ENCODE results near the gene LONP2.
A peak's percentile ranks its signal among the peaks of the same experiment; 100 is the strongest.

LONP2 gene

DNA sequence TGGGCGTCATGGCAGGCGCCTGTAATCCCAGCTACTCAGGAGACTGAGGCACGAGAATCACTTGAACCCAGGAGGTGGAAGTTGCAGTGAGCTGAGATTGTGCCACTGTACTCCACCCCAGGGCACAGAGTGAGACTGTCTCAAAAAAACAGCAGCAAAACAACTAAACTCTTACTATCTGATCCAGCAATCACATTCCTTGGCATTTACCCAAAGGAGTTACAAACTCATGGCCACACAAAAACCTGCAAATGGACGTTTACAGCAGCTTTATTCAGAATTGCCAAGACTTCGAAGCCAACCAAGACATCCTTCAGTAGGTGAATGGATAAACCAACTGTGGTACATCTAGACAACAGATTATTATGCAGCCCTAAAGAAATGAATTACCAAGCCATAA, 137.1 kb downstream of the LONP2 start:
- no peak overlapping the region for H3K9ac ChIP-seq (ENCODE audit: low read depth, low read length, poor library complexity)
- no peaks in the 10 kb centered on the region for H3K27me3 ChIP-seq (ENCODE audit: control insufficient read depth in 3 of 3, insufficient read depth in 3 of 3, low read depth in 1 of 3, low read length in 3 of 3)
- H3K27ac ChIP-seq (replicated peaks; ENCODE audit: low read length), result no peak overlapping the region
- peaks cover 3 to 5% of the 10 kb centered on the region in 2 donors for H3K4me1 ChIP-seq (ENCODE audit: control insufficient read depth in 2 of 2, insufficient read depth in 1 of 2, low read depth in 1 of 2, low read length in 2 of 2)
- H2BK120ac ChIP-seq (ENCODE audit: low read depth, low read length), result no peak overlapping the region
- H2AK5ac ChIP-seq (ENCODE audit: low read depth, low read length), result no peak overlapping the region
- no peak overlapping the region for H2BK15ac ChIP-seq (ENCODE audit: low read length)
- no CpG with 5 or more reads among the region's 5 CpGs for WGBS, 2 donors (ENCODE audit: extremely low coverage in 2 of 2, insufficient read length in 2 of 2, insufficient replicate concordance in 1 of 2)
- no peak overlapping the region for H2AFZ ChIP-seq (ENCODE audit: low read length)
- no peak overlapping the region for H4K91ac ChIP-seq (ENCODE audit: low read depth, low read length, poor library complexity)
- peaks cover 0 to 4% of the 10 kb centered on the region in 2 donors for H3K36me3 ChIP-seq (replicated peaks in 1 of 2; ENCODE audit: control insufficient read depth in 2 of 2, insufficient read depth in 2 of 2, low read length in 2 of 2)
- H3K79me1 ChIP-seq (ENCODE audit: low read depth, low read length), result peaks cover 1% of the 10 kb centered on the region
- peaks cover 0 to 12% of the 10 kb centered on the region in 2 donors for H3K9me3 ChIP-seq (replicated peaks in 1 of 2; ENCODE audit: control insufficient read depth in 2 of 2, insufficient read depth in 1 of 2, low read depth in 1 of 2, low read length in 2 of 2)
- H3K4ac ChIP-seq (ENCODE audit: low read length), result no peak overlapping the region
- H3K18ac ChIP-seq (ENCODE audit: low read length), result no peak overlapping the region
- H2BK5ac ChIP-seq (ENCODE audit: low read length), result no peak overlapping the region
- no peak overlapping the region for H4K8ac ChIP-seq (ENCODE audit: low read depth, low read length)
- H3K14ac ChIP-seq (ENCODE audit: low read length), result no peak overlapping the region
- no peak for DNase-seq (ENCODE audit: low spot score)
- H3K4me3 ChIP-seq (ENCODE audit: low read length in 2 of 2), result no peak overlapping the region
- no peak overlapping the region for H2BK12ac ChIP-seq (ENCODE audit: low read length)
- no peak overlapping the region for H3K23ac ChIP-seq (ENCODE audit: low read depth, low read length, poor library complexity)
- H3K4me2 ChIP-seq (ENCODE audit: insufficient read depth, low read length, poor library complexity, severe bottlenecking), result no peak overlapping the region

DNA sequence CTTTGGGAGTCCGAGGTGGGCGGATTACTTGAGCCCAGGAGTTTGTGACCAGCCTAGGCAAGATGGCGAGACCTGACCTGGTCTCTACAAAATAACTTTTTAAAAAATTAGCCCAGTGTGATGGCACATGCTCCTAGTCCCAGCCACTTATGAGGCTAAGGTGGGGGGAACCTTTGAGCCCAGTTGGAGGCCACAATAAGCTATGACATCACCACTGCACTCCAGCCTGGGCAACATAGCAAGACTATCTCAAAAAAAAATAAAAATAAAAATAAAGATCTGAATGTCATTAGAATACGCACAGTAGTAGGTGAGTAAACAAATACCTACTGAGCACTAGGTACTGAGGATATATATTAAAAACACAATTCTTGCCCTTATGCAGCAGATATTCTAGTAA, 138.0 kb downstream of the LONP2 start:
- Histone ChIP-seq H3K4ac (ENCODE audit: low read length) (no peak overlapping the region), H3K4me1 (ENCODE audit: control insufficient read depth in 2 of 2, insufficient read depth in 1 of 2, low read depth in 1 of 2, low read length in 2 of 2) (peaks cover 3 to 5% of the 10 kb centered on the region in 2 donors), H3K23ac (ENCODE audit: low read depth, low read length, poor library complexity) (no peak overlapping the region), H3K27ac (replicated peaks; ENCODE audit: low read length) (no peak overlapping the region), H3K18ac (ENCODE audit: low read length) (no peak overlapping the region), H3K9ac (ENCODE audit: low read depth, low read length, poor library complexity) (no peak overlapping the region), H2BK12ac (ENCODE audit: low read length) (no peak overlapping the region), H3K27me3 (ENCODE audit: control insufficient read depth in 3 of 3, insufficient read depth in 3 of 3, low read depth in 1 of 3, low read length in 3 of 3) (no peaks in the 10 kb centered on the region), H3K4me3 (ENCODE audit: low read length in 2 of 2) (no peak overlapping the region), H3K36me3 (replicated peaks in 1 of 2; ENCODE audit: control insufficient read depth in 2 of 2, insufficient read depth in 2 of 2, low read length in 2 of 2) (peaks cover 0 to 4% of the 10 kb centered on the region in 2 donors), H2BK5ac (ENCODE audit: low read length) (no peak overlapping the region), H2AK5ac (ENCODE audit: low read depth, low read length) (no peak overlapping the region), H2AFZ (ENCODE audit: low read length) (no peak overlapping the region), H3K9me3 (replicated peaks in 1 of 2; ENCODE audit: control insufficient read depth in 2 of 2, insufficient read depth in 1 of 2, low read depth in 1 of 2, low read length in 2 of 2) (peaks cover 0 to 12% of the 10 kb centered on the region in 2 donors), H4K8ac (ENCODE audit: low read depth, low read length) (no peak overlapping the region), H2BK15ac (ENCODE audit: low read length) (no peak overlapping the region), H4K91ac (ENCODE audit: low read depth, low read length, poor library complexity) (no peak overlapping the region), H3K79me1 (ENCODE audit: low read depth, low read length) (peaks cover 1% of the 10 kb centered on the region), H3K14ac (ENCODE audit: low read length) (no peak overlapping the region), H3K4me2 (ENCODE audit: insufficient read depth, low read length, poor library complexity, severe bottlenecking) (no peak overlapping the region), H2BK120ac (ENCODE audit: low read depth, low read length) (no peak overlapping the region)
- no peak for DNase-seq (ENCODE audit: low spot score)
- WGBS, 2 donors (ENCODE audit: extremely low coverage in 2 of 2, insufficient read length in 2 of 2, insufficient replicate concordance in 1 of 2), result no CpG with 5 or more reads among the region's 4 CpGs

DNA sequence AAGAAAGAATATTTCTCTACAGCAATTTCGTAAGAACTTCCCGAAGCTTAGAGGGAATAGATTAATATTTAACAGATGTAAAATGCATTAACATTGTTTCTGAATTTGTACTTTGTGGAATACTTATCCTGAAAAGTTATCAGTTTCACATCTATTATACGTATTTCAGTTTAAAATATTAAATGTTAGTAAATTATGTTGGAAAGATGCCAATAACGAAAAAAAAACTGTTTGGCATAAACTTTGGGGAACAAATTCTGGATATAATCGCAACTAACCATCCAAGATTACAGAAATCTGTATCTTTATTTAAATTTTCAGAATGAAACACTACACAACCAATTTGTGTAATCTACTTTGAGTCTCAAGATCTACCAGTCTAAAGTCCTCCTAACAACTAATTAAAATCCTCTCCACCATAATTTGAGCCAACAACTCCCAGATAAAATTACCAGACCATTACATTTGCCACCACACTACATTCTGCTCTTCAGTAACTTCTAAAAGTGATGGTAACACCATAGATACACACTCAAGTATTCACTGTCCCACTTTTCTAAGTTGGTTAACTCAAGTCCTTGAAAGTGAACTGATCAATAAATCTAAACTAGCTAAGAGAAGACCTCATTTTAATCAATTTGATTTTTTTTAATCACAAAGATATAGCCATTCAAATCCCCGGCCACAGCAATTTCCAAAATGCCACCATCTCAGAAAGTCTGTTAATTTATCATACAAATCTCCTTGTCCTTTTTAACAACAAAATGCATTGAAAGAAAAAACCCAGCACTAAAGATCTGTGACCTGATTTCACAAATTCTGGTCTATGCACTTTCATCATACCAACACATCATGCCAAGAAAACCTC, 139.1 kb downstream of the LONP2 start:
- H3K23ac ChIP-seq (ENCODE audit: low read depth, low read length, poor library complexity), result no peak overlapping the region
- no peak overlapping the region for H4K91ac ChIP-seq (ENCODE audit: low read depth, low read length, poor library complexity)
- H3K9me3 ChIP-seq (replicated peaks in 1 of 2; ENCODE audit: control insufficient read depth in 2 of 2, insufficient read depth in 1 of 2, low read depth in 1 of 2, low read length in 2 of 2), result peaks cover 0 to 12% of the 10 kb centered on the region in 2 donors
- H3K14ac ChIP-seq (ENCODE audit: low read length), result no peak overlapping the region
- H3K9ac ChIP-seq (ENCODE audit: low read depth, low read length, poor library complexity), result no peak overlapping the region
- peaks cover 0 to 3% of the 10 kb centered on the region in 2 donors for H3K36me3 ChIP-seq (replicated peaks in 1 of 2; ENCODE audit: control insufficient read depth in 2 of 2, insufficient read depth in 2 of 2, low read length in 2 of 2)
- no peak overlapping the region for H2AFZ ChIP-seq (ENCODE audit: low read length)
- H3K4ac ChIP-seq (ENCODE audit: low read length), result no peak overlapping the region
- peak overlapping the region; percentile 45 for H3K4me2 ChIP-seq (ENCODE audit: insufficient read depth, low read length, poor library complexity, severe bottlenecking)
- H3K27ac ChIP-seq (replicated peaks; ENCODE audit: low read length), result no peak overlapping the region
- H2BK5ac ChIP-seq (ENCODE audit: low read length), result no peak overlapping the region
- H3K27me3 ChIP-seq (ENCODE audit: control insufficient read depth in 3 of 3, insufficient read depth in 3 of 3, low read depth in 1 of 3, low read length in 3 of 3), result no peaks in the 10 kb centered on the region
- no peak for DNase-seq (ENCODE audit: low spot score)
- no peak overlapping the region for H2AK5ac ChIP-seq (ENCODE audit: low read depth, low read length)
- no peak overlapping the region for H2BK12ac ChIP-seq (ENCODE audit: low read length)
- peak overlapping the region; percentile 80 to 97 for H3K4me3 ChIP-seq (ENCODE audit: low read length in 2 of 2)
- WGBS, 2 donors (ENCODE audit: extremely low coverage in 2 of 2, insufficient read length in 2 of 2, insufficient replicate concordance in 1 of 2), result no CpG with 5 or more reads among the region's 6 CpGs
- H3K4me1 ChIP-seq (ENCODE audit: control insufficient read depth in 2 of 2, insufficient read depth in 1 of 2, low read depth in 1 of 2, low read length in 2 of 2), result peaks cover 3 to 5% of the 10 kb centered on the region in 2 donors
- no peak overlapping the region for H4K8ac ChIP-seq (ENCODE audit: low read depth, low read length)
- H3K79me1 ChIP-seq (ENCODE audit: low read depth, low read length), result peaks cover 1% of the 10 kb centered on the region
- H2BK15ac ChIP-seq (ENCODE audit: low read length), result no peak overlapping the region
- H3K18ac ChIP-seq (ENCODE audit: low read length), result no peak overlapping the region
- no peak overlapping the region for H2BK120ac ChIP-seq (ENCODE audit: low read depth, low read length)

DNA sequence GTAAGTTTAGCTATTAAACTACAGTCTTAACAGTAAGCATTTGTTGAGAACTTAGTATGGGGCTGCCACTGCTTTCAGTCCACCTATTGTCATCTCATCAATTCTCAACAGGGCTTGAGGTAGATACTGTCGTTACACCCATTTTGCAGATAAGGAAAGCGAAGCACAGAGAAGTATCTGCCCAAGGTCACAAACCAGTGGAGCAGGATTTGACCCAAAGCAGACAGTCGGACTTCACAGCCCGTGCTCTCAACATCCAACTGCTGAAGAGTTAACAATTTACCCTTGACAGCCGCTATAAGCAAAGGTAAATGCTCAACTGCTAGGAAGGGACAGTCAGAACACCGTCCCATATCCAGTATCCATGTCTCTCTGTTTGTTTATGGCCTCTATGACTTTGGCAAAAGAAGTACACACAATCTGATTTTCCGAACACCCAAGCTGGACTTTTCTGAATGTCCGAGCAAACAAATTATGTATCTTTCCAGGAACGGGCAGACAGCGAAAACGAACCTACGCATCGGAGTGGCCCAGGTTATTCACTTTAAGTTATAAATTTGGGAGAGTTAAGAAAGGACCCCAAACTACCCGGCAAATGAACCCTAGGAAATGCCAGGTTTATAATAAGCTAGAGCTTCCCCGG, 139.9 kb downstream of the LONP2 start:
- Histone ChIP-seq H2BK120ac (ENCODE audit: low read depth, low read length) (no peak overlapping the region), H2AK5ac (ENCODE audit: low read depth, low read length) (peak overlapping the region; percentile 12), H3K4me2 (ENCODE audit: insufficient read depth, low read length, poor library complexity, severe bottlenecking) (peak overlapping the region; percentile 45), H2BK5ac (ENCODE audit: low read length) (peak overlapping the region; percentile 2), H3K4ac (ENCODE audit: low read length) (no peak overlapping the region), H3K9me3 (replicated peaks in 1 of 2; ENCODE audit: control insufficient read depth in 2 of 2, insufficient read depth in 1 of 2, low read depth in 1 of 2, low read length in 2 of 2) (peaks cover 0 to 12% of the 10 kb centered on the region in 2 donors), H2BK12ac (ENCODE audit: low read length) (no peak overlapping the region), H3K4me3 (ENCODE audit: low read length in 2 of 2) (peak overlapping the region; percentile 80 to 97), H3K9ac (ENCODE audit: low read depth, low read length, poor library complexity) (peak overlapping the region; percentile 90), H3K23ac (ENCODE audit: low read depth, low read length, poor library complexity) (no peak overlapping the region), H3K18ac (ENCODE audit: low read length) (peak overlapping the region; percentile 84), H4K91ac (ENCODE audit: low read depth, low read length, poor library complexity) (no peak overlapping the region), H2BK15ac (ENCODE audit: low read length) (no peak overlapping the region), H3K36me3 (replicated peaks in 1 of 2; ENCODE audit: control insufficient read depth in 2 of 2, insufficient read depth in 2 of 2, low read length in 2 of 2) (no peaks in the 10 kb centered on the region), H2AFZ (ENCODE audit: low read length) (peak overlapping the region; percentile 73), H3K79me1 (ENCODE audit: low read depth, low read length) (peaks cover 1% of the 10 kb centered on the region), H3K4me1 (ENCODE audit: control insufficient read depth in 2 of 2, insufficient read depth in 1 of 2, low read depth in 1 of 2, low read length in 2 of 2) (peaks cover 3 to 5% of the 10 kb centered on the region in 2 donors), H4K8ac (ENCODE audit: low read depth, low read length) (no peak overlapping the region), H3K27ac (replicated peaks; ENCODE audit: low read length) (peak overlapping the region; percentile 99), H3K27me3 (ENCODE audit: control insufficient read depth in 3 of 3, insufficient read depth in 3 of 3, low read depth in 1 of 3, low read length in 3 of 3) (no peaks in the 10 kb centered on the region), H3K14ac (ENCODE audit: low read length) (no peak overlapping the region)
- no CpG with 5 or more reads among the region's 15 CpGs for WGBS, 2 donors (ENCODE audit: extremely low coverage in 2 of 2, insufficient read length in 2 of 2, insufficient replicate concordance in 1 of 2)
- no peak for DNase-seq (ENCODE audit: low spot score)
